HEK293 (cell line): ENCODE results near the gene LRCH4.

Source experiments
- ZFP37 ChIP-seq: fragments of 450-650 bp; formaldehyde crosslinking; IDR thresholded peaks from 2 replicates; pipeline ENCODE4 v1.5.1; 2016; ENCODE audit warnings: missing biosample characterization, missing genetic modification characterization
- ZNF433 ChIP-seq: fragments of 450-650 bp; formaldehyde crosslinking; IDR thresholded peaks from 2 replicates; pipeline ENCODE4 v1.5.1; 2016; ENCODE audit warnings: missing biosample characterization, missing genetic modification characterization, low read depth
- ZNF48 ChIP-seq: fragments of 450-650 bp; formaldehyde crosslinking; IDR thresholded peaks from 2 replicates; pipeline ENCODE4 v1.5.1; 2016; ENCODE audit warnings: missing biosample characterization, missing genetic modification characterization
- ZNF549 ChIP-seq: fragments of 450-650 bp; IDR thresholded peaks from 2 replicates; pipeline ENCODE4 v1.5.1; 2018; ENCODE audit warnings: missing biosample characterization, missing genetic modification characterization, mild to moderate bottlenecking, inconsistent platforms, moderate library complexity
- TF ChIP-seq, protein P1 (sequence below): fragments of 450-650 bp; formaldehyde crosslinking; IDR thresholded peaks from 2 replicates; pipeline ENCODE4 v1.5.1; 2016; ENCODE audit warnings: missing biosample characterization, missing genetic modification characterization
- TF ChIP-seq, protein P2 (sequence below): fragments of 450-650 bp; formaldehyde crosslinking; IDR thresholded peaks from 2 replicates; pipeline ENCODE4 v1.5.1; 2016; ENCODE audit warnings: missing biosample characterization, missing genetic modification characterization
- TF ChIP-seq, protein P3 (sequence below): fragments of 450-650 bp; formaldehyde crosslinking; conservative IDR thresholded peaks from 2 replicates; pipeline ENCODE4 v1.5.1; 2016; ENCODE audit warnings: low read depth, missing biosample characterization, missing genetic modification characterization
- TF ChIP-seq, protein P4 (sequence below): fragments of 450-650 bp; formaldehyde crosslinking; IDR thresholded peaks from 2 replicates; pipeline ENCODE4 v1.5.1; 2017; ENCODE audit warnings: missing biosample characterization, missing genetic modification characterization
- TF ChIP-seq, protein P5 (sequence below): sonication (generic); formaldehyde crosslinking; IDR thresholded peaks from 2 replicates; pipeline ENCODE4 v1.8.1; 2022; ENCODE audit warnings: mild to moderate bottlenecking, moderate library complexity, missing genetic modification reagents

DNA sequence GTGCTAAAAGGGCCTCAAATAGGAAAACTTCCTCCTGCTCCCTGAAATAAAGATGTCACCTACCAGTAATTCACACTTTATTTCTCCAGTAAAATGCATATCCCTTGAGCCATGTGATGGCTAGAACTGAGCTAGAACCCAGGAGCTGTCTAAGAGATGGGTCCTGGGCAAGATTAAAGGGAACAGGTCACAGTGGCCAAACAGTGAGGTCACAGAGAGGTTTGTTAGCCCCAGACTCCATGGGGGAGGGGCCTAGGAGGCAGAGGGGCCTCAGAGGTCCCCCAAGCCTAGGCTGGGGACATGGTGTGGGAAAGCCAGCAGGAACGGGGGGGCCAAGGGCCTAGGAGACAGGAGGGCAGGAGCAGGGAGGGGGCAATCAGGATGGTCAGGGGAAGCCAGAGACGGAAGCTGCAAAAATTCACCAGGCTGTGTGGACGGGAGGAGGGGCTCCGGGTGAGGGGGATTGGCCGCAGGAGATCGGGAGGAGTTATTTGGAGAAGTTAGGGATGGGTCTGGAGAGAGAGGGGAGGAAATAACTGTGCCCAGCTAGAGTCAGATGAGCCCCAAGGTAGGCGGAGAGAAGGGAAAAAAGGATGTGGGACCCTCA lies 3.5 kb upstream of the LRCH4 start:
- TF ChIP-seq ZFP37 (tag by site-specific recombination) (no peak), ZNF48 (tag by site-specific recombination) (no peak), ZNF433 (no peak), ZNF549 (tag by site-specific recombination) (no peak)
- TF ChIP-seq, protein P1, sequence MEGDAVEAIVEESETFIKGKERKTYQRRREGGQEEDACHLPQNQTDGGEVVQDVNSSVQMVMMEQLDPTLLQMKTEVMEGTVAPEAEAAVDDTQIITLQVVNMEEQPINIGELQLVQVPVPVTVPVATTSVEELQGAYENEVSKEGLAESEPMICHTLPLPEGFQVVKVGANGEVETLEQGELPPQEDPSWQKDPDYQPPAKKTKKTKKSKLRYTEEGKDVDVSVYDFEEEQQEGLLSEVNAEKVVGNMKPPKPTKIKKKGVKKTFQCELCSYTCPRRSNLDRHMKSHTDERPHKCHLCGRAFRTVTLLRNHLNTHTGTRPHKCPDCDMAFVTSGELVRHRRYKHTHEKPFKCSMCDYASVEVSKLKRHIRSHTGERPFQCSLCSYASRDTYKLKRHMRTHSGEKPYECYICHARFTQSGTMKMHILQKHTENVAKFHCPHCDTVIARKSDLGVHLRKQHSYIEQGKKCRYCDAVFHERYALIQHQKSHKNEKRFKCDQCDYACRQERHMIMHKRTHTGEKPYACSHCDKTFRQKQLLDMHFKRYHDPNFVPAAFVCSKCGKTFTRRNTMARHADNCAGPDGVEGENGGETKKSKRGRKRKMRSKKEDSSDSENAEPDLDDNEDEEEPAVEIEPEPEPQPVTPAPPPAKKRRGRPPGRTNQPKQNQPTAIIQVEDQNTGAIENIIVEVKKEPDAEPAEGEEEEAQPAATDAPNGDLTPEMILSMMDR (tag by site-specific recombination): no peak
- TF ChIP-seq, protein P2, sequence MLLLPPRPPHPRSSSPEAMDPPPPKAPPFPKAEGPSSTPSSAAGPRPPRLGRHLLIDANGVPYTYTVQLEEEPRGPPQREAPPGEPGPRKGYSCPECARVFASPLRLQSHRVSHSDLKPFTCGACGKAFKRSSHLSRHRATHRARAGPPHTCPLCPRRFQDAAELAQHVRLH: no peak
- TF ChIP-seq, protein P3, sequence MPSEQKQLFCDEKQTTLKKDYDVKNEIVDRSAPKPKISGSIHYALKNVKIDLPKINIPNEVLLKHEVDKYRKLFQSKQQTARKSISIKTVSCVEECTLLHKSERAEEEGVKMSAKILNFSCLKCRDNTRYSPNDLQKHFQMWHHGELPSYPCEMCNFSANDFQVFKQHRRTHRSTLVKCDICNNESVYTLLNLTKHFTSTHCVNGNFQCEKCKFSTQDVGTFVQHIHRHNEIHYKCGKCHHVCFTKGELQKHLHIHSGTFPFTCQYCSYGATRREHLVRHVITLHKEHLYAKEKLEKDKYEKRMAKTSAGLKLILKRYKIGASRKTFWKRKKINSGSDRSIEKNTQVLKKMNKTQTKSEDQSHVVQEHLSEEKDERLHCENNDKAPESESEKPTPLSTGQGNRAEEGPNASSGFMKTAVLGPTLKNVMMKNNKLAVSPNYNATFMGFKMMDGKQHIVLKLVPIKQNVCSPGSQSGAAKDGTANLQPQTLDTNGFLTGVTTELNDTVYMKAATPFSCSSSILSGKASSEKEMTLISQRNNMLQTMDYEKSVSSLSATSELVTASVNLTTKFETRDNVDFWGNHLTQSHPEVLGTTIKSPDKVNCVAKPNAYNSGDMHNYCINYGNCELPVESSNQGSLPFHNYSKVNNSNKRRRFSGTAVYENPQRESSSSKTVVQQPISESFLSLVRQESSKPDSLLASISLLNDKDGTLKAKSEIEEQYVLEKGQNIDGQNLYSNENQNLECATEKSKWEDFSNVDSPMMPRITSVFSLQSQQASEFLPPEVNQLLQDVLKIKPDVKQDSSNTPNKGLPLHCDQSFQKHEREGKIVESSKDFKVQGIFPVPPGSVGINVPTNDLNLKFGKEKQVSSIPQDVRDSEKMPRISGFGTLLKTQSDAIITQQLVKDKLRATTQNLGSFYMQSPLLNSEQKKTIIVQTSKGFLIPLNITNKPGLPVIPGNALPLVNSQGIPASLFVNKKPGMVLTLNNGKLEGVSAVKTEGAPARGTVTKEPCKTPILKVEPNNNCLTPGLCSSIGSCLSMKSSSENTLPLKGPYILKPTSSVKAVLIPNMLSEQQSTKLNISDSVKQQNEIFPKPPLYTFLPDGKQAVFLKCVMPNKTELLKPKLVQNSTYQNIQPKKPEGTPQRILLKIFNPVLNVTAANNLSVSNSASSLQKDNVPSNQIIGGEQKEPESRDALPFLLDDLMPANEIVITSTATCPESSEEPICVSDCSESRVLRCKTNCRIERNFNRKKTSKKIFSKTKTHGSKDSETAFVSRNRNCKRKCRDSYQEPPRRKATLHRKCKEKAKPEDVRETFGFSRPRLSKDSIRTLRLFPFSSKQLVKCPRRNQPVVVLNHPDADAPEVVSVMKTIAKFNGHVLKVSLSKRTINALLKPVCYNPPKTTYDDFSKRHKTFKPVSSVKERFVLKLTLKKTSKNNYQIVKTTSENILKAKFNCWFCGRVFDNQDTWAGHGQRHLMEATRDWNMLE (tag by site-specific recombination): no peak
- TF ChIP-seq, protein P4, sequence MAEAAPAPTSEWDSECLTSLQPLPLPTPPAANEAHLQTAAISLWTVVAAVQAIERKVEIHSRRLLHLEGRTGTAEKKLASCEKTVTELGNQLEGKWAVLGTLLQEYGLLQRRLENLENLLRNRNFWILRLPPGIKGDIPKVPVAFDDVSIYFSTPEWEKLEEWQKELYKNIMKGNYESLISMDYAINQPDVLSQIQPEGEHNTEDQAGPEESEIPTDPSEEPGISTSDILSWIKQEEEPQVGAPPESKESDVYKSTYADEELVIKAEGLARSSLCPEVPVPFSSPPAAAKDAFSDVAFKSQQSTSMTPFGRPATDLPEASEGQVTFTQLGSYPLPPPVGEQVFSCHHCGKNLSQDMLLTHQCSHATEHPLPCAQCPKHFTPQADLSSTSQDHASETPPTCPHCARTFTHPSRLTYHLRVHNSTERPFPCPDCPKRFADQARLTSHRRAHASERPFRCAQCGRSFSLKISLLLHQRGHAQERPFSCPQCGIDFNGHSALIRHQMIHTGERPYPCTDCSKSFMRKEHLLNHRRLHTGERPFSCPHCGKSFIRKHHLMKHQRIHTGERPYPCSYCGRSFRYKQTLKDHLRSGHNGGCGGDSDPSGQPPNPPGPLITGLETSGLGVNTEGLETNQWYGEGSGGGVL (tag by site-specific recombination): no peak
- TF ChIP-seq, protein P5, sequence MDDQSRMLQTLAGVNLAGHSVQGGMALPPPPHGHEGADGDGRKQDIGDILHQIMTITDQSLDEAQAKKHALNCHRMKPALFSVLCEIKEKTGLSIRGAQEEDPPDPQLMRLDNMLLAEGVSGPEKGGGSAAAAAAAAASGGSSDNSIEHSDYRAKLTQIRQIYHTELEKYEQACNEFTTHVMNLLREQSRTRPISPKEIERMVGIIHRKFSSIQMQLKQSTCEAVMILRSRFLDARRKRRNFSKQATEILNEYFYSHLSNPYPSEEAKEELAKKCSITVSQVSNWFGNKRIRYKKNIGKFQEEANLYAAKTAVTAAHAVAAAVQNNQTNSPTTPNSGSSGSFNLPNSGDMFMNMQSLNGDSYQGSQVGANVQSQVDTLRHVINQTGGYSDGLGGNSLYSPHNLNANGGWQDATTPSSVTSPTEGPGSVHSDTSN (CRISPR knock-in tag): no peak
